ENCODE measurements around the gene GCNT3.

DNA sequence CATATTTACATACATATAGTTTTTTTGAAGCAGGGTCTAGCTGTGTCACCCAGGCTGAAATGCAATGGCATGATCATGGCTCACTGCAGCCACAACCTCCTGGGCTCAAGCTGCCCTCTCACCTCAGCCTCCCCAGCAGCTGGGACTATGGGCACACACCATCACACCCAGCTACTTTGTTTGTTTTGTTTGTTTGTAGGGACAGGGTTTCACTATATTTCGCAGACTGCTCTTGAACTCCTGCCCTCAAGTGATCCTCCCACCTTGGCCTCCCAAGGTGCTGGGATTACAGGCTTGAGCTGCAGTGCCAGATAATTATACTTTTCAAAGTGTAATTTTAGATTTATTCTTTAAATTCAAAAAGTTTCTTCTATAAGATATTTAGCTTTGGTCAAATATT, 35.5 kb downstream of the GCNT3 start:
- no peak for TF ChIP-seq POLR2A (IDR thresholded peaks at IDR 0.05)
- TF ChIP-seq CTCF (IDR thresholded peaks at IDR 0.05) = no peak

Measured in testis (tissue), 2 donors.